GM19023 (cell line): Measurements from ENCODE around the gene MED6.

Source experiments
- ATAC-seq: cut with Tn5 transposase; IDR thresholded peaks from one replicate; pipeline ENCODE4 v1.9.1; 2021; ENCODE audit warnings: mild to moderate bottlenecking, moderate library complexity; ENCODE audit not compliant: unreplicated experiment

MED6 gene

GRCh38 chr14:70599345-70599744 is 1.1 kb downstream of the MED6 start:
- ATAC-seq = no peak

DNA sequence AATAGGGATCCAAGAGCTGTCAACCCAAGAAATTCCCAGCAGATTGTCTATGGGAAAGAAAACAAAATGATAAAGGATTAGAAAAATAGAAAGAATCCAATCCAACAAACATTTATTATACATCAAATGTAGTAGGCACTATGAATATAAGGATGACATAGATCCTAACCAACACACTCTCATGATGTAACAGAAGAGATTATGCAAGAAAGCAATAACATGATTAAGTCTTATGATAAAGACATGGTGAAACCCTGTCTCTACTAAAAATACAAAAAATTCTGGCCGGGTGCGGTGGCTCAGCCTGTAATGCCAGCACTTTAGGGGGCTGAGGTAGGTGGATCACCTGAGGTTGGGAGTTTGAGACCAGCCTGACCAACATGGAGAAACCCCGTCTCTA is 2.7 kb downstream of the MED6 start:
- ATAC-seq = no peak

- no peak for ATAC-seq
Observed at GRCh38 chr14:70595443-70596185, 4.8 kb downstream of the MED6 start.

DNA sequence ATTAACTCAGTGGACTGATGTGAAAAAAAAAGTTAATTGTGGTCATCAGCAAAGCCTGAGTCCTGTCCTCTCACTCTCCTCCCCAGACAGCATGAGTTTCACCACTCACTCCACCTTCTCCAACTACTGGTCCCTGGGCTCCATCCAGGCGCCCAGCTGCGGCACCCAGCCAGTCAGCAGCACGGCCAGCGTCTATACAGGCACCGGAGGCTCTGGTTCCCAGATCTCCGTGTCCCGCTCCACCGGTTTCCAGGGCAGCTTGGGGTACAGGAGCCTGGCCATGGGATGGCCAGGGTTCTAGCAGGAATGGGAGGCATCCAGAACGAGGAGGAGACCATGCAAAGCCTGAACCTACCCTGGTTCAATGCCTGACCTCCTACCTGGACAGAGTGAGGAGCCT is 6.0 kb downstream of the MED6 start:
- no peak for ATAC-seq

DNA sequence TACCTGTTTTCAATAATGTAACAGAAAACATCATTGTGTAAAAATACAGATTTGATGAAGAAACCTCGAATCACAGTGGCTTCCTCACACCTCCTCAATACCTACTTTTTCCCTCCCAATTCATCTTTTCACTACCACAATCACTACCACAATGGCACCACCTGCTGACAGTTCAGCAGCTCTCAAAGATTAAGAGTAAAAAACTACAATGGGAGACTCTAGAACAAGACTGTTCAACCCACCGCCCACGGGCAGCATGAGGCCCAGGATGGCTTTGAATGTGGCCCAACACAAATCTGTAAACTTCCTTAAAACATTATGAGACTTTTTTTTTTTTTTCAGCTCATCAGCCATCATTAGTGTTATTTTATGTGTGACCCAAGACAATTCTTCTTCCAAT is 15.2 kb downstream of the MED6 start:
- ATAC-seq = no peak

DNA sequence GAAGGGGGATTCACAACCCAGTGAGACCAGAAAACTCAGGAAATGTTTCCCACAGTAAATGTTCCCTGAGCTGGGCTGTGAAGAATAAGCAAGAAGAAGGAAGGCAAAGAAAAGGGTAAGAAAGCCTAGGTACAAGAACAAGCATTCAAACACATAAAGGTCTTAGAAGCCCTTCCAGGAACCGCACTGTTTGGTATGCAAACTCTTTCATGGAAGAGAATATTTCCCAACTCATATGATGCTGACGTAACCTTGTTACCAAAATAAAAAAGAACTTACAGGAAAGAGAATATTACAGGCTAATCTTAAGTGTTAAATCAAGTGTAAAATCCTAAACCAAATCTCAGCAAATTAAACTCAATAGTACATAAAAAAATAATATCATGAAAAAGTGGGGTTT is 23.6 kb downstream of the MED6 start:
- no peak for ATAC-seq

- ATAC-seq = no peak
Observed at GRCh38 chr14:70573050-70573449, 27.4 kb downstream of the MED6 start.

DNA sequence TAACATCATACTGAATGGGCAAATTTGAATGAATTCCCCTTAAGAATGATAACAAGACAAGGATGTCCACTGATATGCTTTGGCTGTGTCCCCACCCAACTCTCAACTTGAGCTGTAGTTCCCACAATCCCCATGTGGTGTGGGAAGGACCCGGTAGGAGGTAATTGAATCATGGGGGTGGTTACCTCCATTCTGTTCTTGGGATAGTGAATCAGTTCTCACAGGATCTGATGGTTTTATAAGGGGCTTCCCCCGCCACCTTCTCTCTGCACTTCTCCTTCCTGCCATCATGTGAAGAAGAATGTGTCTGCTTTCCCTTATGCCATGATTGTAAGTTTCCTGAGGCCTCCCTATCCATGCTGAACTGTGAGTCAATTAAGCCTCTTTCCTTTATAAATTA is 29.3 kb downstream of the MED6 start:
- ATAC-seq = no peak

DNA sequence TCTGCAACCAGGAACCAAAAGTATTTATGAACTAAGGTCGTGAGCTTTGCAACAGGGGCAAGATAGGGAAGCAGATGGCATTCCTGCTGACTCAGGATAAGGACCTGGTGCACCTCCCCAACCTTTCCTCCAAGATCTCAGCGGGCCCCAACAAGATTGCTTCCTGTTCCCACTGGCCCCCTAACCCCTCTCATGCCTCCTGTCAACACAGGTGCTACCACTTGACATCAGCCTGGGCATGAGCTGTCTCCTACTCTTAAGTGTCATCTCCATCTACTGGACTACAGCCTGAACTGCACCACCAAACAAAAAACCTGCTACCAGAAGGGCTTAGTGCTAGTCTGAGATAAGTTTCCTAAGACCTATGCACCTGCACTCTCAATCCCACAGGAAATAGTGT is 32.7 kb downstream of the MED6 start:
- no peak for ATAC-seq

DNA sequence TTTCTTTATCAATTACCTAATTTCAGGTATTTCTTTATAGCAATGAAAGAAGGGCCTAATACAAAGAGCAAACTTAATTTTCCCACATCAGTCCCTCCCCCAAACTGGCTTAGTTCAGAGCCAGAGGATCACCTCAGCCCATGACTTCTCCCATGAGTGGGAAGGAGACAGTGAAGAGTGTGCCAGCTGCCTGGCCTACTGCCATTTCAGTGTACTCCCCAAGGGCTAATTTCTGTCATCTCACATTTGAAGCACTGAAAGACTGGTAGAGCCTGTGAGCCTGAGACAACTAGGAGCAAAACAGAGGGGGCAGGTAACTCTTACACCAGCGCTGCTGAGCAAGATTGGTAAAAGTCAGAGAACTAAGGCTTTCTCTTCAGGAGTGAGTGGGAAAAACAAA is 36.6 kb downstream of the MED6 start:
- ATAC-seq = no peak

DNA sequence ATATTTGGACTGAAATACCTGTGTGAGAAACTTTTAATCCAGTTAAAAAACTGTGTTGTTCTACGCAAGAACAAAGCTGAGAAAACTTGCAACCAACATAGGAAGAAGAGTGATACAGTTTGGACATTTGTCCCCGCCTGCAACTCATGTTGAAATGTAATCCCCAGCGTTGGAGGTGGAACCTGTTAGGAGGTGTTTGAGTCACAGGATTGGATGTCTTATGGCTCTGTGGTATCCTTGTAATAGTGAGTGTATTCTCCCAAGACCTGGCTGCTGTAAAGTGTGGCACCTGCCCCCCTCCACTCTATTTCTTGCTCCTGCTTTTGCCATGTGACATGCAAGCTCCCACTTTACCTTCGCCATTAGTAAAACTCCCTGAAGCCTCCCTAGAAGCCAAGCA is 37.0 kb downstream of the MED6 start:
- ATAC-seq = no peak

DNA sequence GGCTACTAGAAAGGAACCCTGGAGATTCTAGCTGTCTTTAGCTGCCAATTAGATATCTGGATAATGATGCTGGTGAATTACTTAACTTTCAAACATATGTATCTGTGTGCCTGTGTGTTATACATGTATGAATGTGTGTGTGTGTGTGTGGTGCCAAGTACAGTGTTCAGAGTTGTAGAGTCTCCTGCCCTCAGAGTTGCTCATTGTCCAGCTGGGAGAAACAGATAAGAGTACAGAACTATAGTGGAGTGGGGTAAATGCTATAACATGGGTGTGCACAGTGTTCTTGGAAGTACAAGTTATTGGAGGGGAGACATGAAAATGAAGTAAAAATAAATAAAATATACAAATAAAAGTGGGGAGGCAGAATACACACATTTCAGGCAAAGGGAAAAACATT is 42.1 kb downstream of the MED6 start:
- no peak for ATAC-seq

GRCh38 chr14:70555890-70556289 is 44.6 kb downstream of the MED6 start:
- no peak for ATAC-seq

- ATAC-seq = no peak
Observed at GRCh38 chr14:70538087-70538486, 62.4 kb downstream of the MED6 start.

DNA sequence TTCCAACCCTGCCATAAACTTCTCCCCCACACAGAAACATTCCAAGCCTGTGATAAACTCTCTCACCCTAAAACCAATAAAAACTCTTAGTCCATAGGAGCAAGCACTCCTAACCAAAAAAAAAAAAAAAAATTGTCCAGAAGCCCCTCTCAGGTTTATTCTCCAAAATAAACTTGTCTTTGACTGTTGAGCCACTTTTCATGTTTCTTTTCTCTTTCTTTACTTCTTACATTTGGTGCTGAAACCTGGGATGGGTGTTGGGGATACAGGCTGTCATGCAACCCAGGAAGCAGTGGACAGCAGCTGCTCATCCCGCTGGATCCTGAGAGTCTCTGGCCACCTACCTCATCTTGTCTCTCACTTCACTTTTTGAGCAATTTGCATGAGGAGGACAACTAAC is 63.6 kb downstream of the MED6 start:
- no peak for ATAC-seq

DNA sequence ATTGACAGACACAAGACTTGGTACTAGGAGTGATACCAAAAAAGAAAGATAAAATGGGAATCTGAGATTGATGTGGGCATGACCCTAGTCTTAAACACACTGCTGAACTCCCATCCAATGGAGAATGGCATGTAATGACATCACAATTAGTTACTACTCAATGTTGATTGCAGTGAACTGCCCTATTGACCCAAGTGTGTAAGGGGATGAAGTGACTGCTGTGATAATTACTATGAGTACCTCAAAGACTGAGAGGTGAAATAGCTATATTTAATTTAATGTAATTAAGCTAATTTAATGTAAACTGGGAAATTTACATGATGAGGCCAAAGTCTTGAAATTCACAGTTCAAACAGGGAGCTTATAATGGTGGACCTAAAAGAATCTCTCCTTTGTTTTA is 65.6 kb downstream of the MED6 start, which contains the start of gene ADAM20:
TSS of gene ADAM20 (minus strand) at position 101 of the 400 bp plus-strand sequence. CDS start 10,247 bp downstream, outside the sequence.
- ATAC-seq = no peak
